Ammon's horn (tissue), 1 donor: ENCODE results near the gene GREB1.

ENCODE experiments used
- DNase-seq: peaks from one replicate; pipeline ENCODE4 v3.0.0-alpha.2; 2016; ENCODE audit warnings: low spot score

GREB1 gene

GRCh38 chr2:11602563-11603204, 68.8 kb downstream of the GREB1 start:
- no peak for DNase-seq

GRCh38 chr2:11610624-11611242, 76.9 kb downstream of the GREB1 start:
- no peak for DNase-seq

- no peak for DNase-seq
These were observed 77.4 kb downstream of the GREB1 start for GRCh38 chr2:11611251-11611650.

DNA sequence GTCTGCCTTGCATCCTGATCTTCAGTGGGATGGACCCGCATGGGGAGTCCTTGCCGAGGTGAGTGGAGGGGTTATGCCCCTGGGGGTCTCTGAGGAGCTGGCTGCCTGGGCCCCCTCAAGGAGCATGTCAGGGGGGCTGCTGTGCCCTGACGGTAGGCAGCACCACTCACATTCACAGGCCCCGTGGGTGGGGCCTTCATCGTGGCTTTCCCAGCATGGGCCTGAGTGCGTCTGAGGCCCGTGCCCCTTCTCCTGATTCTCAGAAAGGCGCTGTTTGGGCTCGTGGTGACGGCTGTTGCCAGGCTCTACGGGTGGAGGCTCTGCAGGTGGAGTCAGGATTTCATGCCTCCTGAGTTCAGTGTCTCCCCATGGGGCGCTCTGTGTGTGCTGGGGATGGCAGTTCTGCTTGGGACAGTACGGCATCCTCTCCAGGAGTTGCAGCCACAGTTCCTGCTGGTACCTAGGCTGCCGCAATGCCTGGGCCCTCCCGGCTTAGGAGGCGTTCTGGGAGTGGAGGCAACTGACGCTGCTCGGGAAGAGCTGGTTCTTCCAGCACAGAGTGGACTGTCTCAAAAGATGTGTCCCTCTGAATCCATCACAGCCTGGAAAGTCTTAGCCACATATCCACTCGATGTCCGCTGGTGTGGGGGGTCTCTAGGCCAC, 78.8 kb downstream of the GREB1 start:
- no peak for DNase-seq

GRCh38 chr2:11613297-11613696, 79.5 kb downstream of the GREB1 start:
- no peak for DNase-seq

GRCh38 chr2:11615209-11615608, 81.4 kb downstream of the GREB1 start:
- no peak for DNase-seq

DNA sequence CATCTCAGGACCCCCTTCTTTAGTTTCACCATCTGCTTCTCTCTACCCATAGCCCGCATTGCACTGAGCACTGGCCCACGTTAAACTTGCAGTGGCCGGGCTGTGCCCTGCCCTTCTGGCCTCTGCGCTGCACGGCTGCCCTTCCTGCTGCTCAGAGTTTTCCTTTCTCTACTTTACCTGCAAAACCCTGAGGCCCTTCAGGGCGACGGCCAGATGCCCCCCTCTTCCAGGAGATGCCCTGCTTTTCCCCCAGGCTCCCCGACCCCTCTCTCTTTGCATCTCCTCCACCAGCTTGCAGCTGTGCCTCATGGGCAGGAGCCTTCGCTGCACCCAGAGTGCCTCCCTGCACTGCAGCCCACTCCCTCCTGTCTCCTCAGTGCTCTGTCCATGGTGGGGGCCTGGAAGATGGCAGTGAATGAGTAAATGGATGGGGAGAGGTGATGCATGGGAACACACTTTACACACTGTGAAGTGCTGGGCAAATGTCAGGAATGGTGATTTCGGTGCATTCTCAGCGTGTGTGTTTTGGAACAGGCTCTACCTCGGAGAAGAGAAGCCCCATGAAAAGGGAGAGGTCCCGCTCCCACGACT, 82.3 kb downstream of the GREB1 start:
- DNase-seq = no peak

GRCh38 chr2:11616851-11617415, 83.1 kb downstream of the GREB1 start:
- DNase-seq = no peak

GRCh38 chr2:11617527-11617926, 83.7 kb downstream of the GREB1 start:
- DNase-seq = no peak

DNA sequence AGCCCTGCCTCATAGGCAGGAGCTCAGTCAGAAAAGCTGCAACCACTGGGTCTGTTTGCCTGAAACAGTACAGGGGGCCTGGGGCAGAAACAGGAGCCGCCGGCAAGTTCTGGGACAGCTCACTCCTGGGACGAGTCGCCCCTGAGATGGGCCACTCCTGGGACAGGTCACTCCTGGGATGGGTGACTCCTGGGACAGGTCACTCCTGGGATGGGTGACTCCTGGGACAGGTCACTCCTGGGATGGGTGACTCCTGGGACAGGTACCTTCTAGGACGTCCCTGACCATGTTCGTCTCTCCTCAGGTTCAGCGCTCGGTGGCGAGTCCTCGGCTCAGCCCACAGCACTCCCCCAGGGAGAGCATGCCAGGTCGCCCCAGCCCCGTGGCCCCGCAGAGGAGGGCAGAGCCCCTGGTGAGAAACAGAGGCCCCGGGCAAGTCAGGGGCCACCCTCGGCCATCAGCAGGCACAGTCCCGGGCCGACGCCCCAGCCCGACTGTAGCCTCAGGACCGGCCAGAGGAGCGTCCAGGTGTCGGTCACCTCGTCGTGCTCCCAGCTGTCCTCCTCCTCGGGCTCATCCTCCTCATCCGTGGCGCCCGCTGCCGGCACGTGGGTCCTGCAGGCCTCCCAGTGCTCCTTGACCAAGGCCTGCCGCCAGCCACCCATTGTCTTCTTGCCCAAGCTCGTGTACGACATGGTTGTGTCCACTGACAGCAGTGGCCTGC, 84.3 kb downstream of the GREB1 start:
- DNase-seq = no peak

- no peak for DNase-seq
These were observed 84.8 kb downstream of the GREB1 start for GRCh38 chr2:11618708-11619062.

- DNase-seq = peak; percentile 41
These were observed 87.6 kb downstream of the GREB1 start for GRCh38 chr2:11621410-11621809.

- DNase-seq = no peak
These were observed 88.8 kb downstream of the GREB1 start for GRCh38 chr2:11622611-11623010.

DNA sequence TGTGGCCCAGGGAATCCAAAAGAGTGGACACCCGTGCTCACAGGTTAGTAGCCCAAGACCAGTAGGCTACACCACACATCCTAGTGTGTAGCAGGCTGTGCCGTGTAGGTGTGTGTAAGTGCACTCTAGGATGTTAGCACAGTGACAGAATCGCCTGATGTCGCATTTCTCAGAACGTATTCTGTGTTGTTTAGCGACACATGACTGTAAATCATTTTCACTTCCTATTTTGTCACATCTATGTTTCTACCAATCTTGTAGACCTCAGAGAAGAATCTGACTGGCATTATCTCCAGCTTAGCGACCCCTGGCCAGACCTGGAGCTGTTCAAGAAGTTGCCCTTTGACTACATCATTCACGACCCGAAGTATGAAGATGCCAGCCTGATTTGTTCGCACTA, 91.0 kb downstream of the GREB1 start:
- DNase-seq = no peak

DNA sequence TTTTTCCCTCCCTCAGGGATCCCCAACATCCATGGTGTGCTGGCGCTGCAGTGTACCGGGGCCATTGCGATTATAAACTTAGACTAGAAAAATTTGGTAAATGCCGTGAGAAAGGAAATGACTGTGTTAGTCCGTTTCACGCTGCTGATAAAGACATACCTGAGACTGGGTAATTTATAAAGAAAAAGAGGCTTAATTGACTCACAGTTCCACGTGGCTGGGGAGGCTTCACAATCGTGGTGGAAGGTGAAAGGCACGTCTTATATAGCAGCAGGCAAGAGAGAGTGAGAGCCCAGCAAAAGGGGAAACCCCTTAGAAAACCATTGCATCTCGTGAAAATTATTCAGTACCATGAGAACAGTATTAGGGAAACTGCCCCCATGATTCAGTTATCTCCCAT, 91.8 kb downstream of the GREB1 start:
- DNase-seq = no peak

GRCh38 chr2:11628675-11629074, 94.8 kb downstream of the GREB1 start:
- no peak for DNase-seq

- no peak for DNase-seq
These were observed 95.4 kb downstream of the GREB1 start for GRCh38 chr2:11629215-11629614.

DNA sequence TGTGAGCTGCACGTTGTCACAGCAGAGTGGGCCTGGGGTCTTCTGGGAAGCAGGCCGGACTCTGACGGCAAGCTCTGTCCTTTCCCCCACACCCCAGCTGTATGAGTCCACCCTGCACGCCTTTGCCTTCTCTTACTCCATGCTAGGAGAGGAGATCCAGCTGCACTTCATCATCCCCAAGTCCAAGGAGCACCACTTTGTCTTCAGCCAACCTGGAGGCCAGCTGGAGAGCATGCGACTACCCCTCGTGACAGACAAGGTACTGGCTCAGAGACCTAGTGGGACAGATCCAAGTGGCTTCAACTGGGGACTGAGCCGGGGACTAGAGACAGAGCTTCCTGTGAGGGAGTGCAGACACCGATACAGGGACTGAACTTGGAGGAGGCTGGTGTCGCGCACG, 96.0 kb downstream of the GREB1 start:
- no peak for DNase-seq

- no peak for DNase-seq
These were observed 97.0 kb downstream of the GREB1 start for GRCh38 chr2:11630855-11631254.

DNA sequence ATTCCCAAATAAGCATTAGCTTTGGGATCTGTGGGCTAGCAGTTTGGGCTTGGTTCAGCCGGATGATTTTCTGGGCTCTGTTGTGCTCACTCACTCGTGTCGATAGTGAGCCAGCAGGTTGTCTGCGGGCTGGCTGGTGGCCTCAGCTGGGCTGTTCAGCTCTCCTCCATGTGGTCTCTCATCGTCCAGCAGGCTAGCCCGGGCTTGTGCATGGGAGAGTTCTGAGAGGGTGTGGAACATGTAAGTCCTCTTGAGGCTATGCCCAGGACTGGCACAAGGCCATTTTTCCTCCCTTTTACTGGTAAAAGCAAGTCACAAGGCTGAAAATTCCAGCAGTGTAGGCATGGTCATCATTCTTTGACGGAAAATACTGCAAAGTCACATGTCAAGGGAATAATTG, 97.6 kb downstream of the GREB1 start:
- DNase-seq = no peak

- no peak for DNase-seq
These were observed 100.2 kb downstream of the GREB1 start for GRCh38 chr2:11633923-11634478.

GRCh38 chr2:11634584-11634983, 100.7 kb downstream of the GREB1 start:
- no peak for DNase-seq
